Neuronal stem cell (in vitro differentiated cells): Measurements from ENCODE around the gene ABCC1.

ENCODE experiments used
- DNase-seq: peaks from one replicate; pipeline ENCODE4 v3.0.0-alpha.2; 2013; ENCODE audit warnings: low spot score
- H2AFZ ChIP-seq: one replicate; pipeline ENCODE4 v1.6.1; 2013; ENCODE audit warnings: mild to moderate bottlenecking, low read length, inconsistent platforms
- H2AK5ac ChIP-seq: 2 replicates; pipeline ENCODE4 v1.6.1; 2013; ENCODE audit warnings: low read depth, mild to moderate bottlenecking, inconsistent platforms, low read length, moderate library complexity, mixed read lengths
- H2BK120ac ChIP-seq: 2 replicates; pipeline ENCODE4 v1.6.1; 2013; ENCODE audit warnings: low read depth, mild to moderate bottlenecking, inconsistent platforms, low read length, moderate library complexity, mixed read lengths
- H2BK12ac ChIP-seq: one replicate; pipeline ENCODE4 v1.6.1; 2013; ENCODE audit warnings: low read length, inconsistent platforms
- H2BK15ac ChIP-seq: 2 replicates; pipeline ENCODE4 v1.6.1; 2013; ENCODE audit warnings: mild to moderate bottlenecking, low read length, inconsistent platforms, mixed read lengths
- H2BK5ac ChIP-seq: one replicate; pipeline ENCODE4 v1.6.1; 2013; ENCODE audit warnings: inconsistent platforms, mild to moderate bottlenecking, low read length, moderate library complexity
- H3K14ac ChIP-seq: one replicate; pipeline ENCODE4 v1.6.1; 2013; ENCODE audit warnings: low read length, inconsistent platforms
- H3K18ac ChIP-seq: 2 replicates; pipeline ENCODE4 v1.6.1; 2013; ENCODE audit warnings: low read length, inconsistent platforms
- H3K23ac ChIP-seq: 2 replicates; pipeline ENCODE4 v1.6.1; 2013; ENCODE audit warnings: low read depth, mild to moderate bottlenecking, mixed read lengths, low read length, inconsistent platforms; ENCODE audit not compliant: poor library complexity
- H3K27ac ChIP-seq: replicated peaks from 3 replicates; pipeline ENCODE4 v1.5.1; 2013; ENCODE audit warnings: low read length, inconsistent platforms
- H3K27me3 ChIP-seq, 3 experiments: 2 replicates each; pipeline ENCODE4 v1.6.1; 2013; ENCODE audit warnings: low read length in 3 of 3, mild to moderate bottlenecking in 2 of 3, inconsistent platforms in 1 of 3, low read depth in 1 of 3, mixed read lengths in 1 of 3, moderate library complexity in 1 of 3; ENCODE audit not compliant: control insufficient read depth in 3 of 3, insufficient read depth in 3 of 3
- H3K36me3 ChIP-seq, 2 donors: replicated peaks in 1 of 2; 2 replicates each; pipeline ENCODE4 v1.6.1; 2013; ENCODE audit warnings: low read length in 2 of 2; ENCODE audit not compliant: control insufficient read depth in 2 of 2, insufficient read depth in 2 of 2
- H3K4ac ChIP-seq: 2 replicates; pipeline ENCODE4 v1.6.1; 2013; ENCODE audit warnings: inconsistent platforms, mild to moderate bottlenecking, low read length, moderate library complexity
- H3K4me1 ChIP-seq, 2 donors: 1 replicate in 1 of 2; 2 replicates in 1 of 2; pipeline ENCODE4 v1.6.1; 2013; ENCODE audit warnings: low read length in 2 of 2, low read depth in 1 of 2; ENCODE audit not compliant: control insufficient read depth in 2 of 2, insufficient read depth in 1 of 2
- H3K4me2 ChIP-seq: one replicate; pipeline ENCODE4 v1.6.1; 2013; ENCODE audit warnings: mild to moderate bottlenecking, low read length, inconsistent platforms; ENCODE audit not compliant: insufficient read depth, poor library complexity, severe bottlenecking
- H3K4me3 ChIP-seq, 2 donors: 2 replicates each; pipeline ENCODE4 v1.5.1; 2013; ENCODE audit warnings: low read length in 2 of 2, mild to moderate bottlenecking in 2 of 2, inconsistent platforms in 1 of 2, moderate library complexity in 1 of 2
- H3K79me1 ChIP-seq: one replicate; pipeline ENCODE4 v1.6.1; 2013; ENCODE audit warnings: low read depth, mild to moderate bottlenecking, inconsistent platforms, low read length, moderate library complexity
- H3K9ac ChIP-seq: one replicate; pipeline ENCODE4 v1.6.1; 2013; ENCODE audit warnings: mild to moderate bottlenecking, low read depth, low read length, inconsistent platforms; ENCODE audit not compliant: poor library complexity
- H3K9me3 ChIP-seq, 2 donors: replicated peaks in 1 of 2; 2 replicates each; pipeline versions ENCODE3 to v1.6.1; 2013; ENCODE audit warnings: low read length in 2 of 2, mild to moderate bottlenecking in 2 of 2, inconsistent platforms in 1 of 2, low read depth in 1 of 2, mixed read lengths in 1 of 2, moderate library complexity in 1 of 2; ENCODE audit not compliant: control insufficient read depth in 2 of 2, insufficient read depth in 1 of 2
- H4K8ac ChIP-seq: one replicate; pipeline ENCODE4 v1.6.1; 2013; ENCODE audit warnings: low read depth, mild to moderate bottlenecking, inconsistent platforms, low read length, moderate library complexity
- H4K91ac ChIP-seq: one replicate; pipeline ENCODE4 v1.6.1; 2013; ENCODE audit warnings: low read length, low read depth, mild to moderate bottlenecking, inconsistent platforms; ENCODE audit not compliant: poor library complexity
- WGBS, 2 donors: extraction: QIAGEN DNeasy Blood & Tissue Kit; methylation state at CpG; one replicate each; pipeline ENCODE4 v1.1.7; 2013; ENCODE audit warnings: missing lambda C conversion rate in 2 of 2, mixed read lengths in 1 of 2; ENCODE audit not compliant: insufficient read length in 2 of 2, insufficient replicate concordance in 1 of 2; ENCODE audit errors: extremely low coverage in 2 of 2; 5-methylcytosine and 5-hydroxymethylcytosine counted together

ABCC1 gene

DNA sequence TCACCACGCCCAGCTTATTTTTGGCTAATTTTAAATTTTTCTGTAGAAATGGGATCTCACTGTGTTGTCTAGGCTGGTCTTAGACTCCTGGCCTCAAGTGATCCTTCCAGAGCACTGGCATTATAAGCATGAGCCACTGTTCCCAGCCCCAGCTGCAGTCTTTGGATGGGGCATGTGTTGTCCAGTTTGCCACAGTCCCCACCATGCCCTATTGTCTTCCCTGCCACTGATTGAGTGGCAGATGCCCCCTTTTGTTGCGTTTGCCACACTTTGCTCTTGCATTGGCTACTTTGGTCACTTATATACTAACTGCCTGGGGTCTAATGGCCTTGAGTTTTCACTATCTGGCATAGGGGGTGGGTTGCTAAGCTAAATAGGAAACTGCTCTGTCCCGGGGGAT lies 60.8 kb downstream of the ABCC1 start:
- no peaks in the 10 kb centered on the region for H3K27me3 ChIP-seq
- H3K79me1 ChIP-seq = peaks cover 3% of the 10 kb centered on the region
- no peak for DNase-seq
- peaks cover 3 to 20% of the 10 kb centered on the region in 2 donors for H3K36me3 ChIP-seq
- no peak overlapping the region for H3K4me2 ChIP-seq
- no peak overlapping the region for H2BK15ac ChIP-seq
- H3K4me1 ChIP-seq = no peaks in the 10 kb centered on the region
- no peak overlapping the region for H2BK12ac ChIP-seq
- no peak overlapping the region for H3K4ac ChIP-seq
- peaks cover 0 to 4% of the 10 kb centered on the region in 2 donors for H3K9me3 ChIP-seq
- H4K8ac ChIP-seq = no peak overlapping the region
- no peak overlapping the region for H4K91ac ChIP-seq
- H3K4me3 ChIP-seq = no peak overlapping the region
- no peak overlapping the region for H2BK120ac ChIP-seq
- H3K14ac ChIP-seq = no peak overlapping the region
- H3K23ac ChIP-seq = no peak overlapping the region
- H3K27ac ChIP-seq = no peak overlapping the region
- WGBS, 2 donors = no CpG with 5 or more reads among the region's 3 CpGs
- no peak overlapping the region for H2AFZ ChIP-seq
- H3K9ac ChIP-seq = no peak overlapping the region
- H3K18ac ChIP-seq = no peak overlapping the region
- no peak overlapping the region for H2AK5ac ChIP-seq
- H2BK5ac ChIP-seq = no peak overlapping the region

DNA sequence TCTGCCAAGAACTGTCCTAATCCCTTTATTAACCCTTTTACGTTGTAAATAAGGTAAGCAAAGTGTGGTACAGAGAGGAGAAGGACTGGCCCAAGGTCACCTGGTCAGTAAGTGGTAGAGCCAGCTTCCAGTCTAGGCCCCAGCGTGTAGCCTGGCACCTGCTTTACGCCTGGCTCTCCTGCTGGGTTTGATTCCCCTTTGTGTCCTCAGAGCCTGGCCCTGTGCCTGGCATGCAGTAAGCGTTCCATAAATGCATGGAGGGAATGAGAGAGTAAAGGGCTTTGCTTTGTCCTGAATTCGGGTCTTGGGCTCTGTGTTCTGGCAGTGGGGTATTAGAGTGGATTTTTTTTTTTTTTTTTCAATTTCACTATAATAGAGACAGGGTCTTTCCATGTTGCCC lies 62.7 kb downstream of the ABCC1 start:
- no peak overlapping the region for H4K91ac ChIP-seq
- no peaks in the 10 kb centered on the region for H3K27me3 ChIP-seq
- no peak overlapping the region for H3K14ac ChIP-seq
- no peaks in the 10 kb centered on the region for H3K4me1 ChIP-seq
- peaks cover 0 to 4% of the 10 kb centered on the region in 2 donors for H3K9me3 ChIP-seq
- H2BK12ac ChIP-seq = no peak overlapping the region
- no peak overlapping the region for H2AK5ac ChIP-seq
- peaks cover 3 to 30% of the 10 kb centered on the region in 2 donors for H3K36me3 ChIP-seq
- H2BK120ac ChIP-seq = no peak overlapping the region
- H3K23ac ChIP-seq = no peak overlapping the region
- H3K4me2 ChIP-seq = no peak overlapping the region
- peak overlapping the region; percentile 48 for H3K18ac ChIP-seq
- H2AFZ ChIP-seq = no peak overlapping the region
- no peak for DNase-seq
- no peak overlapping the region for H2BK15ac ChIP-seq
- no peak overlapping the region for H2BK5ac ChIP-seq
- H3K27ac ChIP-seq = no peak overlapping the region
- no peak overlapping the region for H3K9ac ChIP-seq
- WGBS, 2 donors = no CpG with 5 or more reads among the region's 5 CpGs
- H4K8ac ChIP-seq = no peak overlapping the region
- H3K4ac ChIP-seq = no peak overlapping the region
- peaks cover 2% of the 10 kb centered on the region for H3K79me1 ChIP-seq
- H3K4me3 ChIP-seq = no peak overlapping the region

DNA sequence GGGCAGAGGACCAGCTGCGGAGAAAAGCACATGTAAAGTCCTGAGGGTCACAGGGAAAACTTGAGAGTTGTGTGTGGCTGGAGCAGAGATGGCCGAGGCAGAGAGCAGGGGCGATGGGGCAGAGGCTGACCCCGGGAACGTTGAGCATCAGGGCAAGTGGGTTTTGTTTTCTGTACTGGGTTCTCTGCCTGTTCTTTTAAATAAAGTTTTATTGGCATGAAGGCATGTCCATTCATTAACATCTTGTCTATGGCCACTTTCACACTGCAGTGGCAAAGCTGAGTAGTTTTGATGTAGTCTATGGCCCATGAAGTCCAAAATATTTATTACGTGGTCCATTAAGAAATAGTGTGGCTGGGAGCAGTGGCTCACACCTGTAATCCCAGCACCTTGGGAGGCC lies 64.4 kb downstream of the ABCC1 start:
- H3K9me3 ChIP-seq = peaks cover 0 to 4% of the 10 kb centered on the region in 2 donors
- H2BK12ac ChIP-seq = no peak overlapping the region
- H3K36me3 ChIP-seq = peaks cover 3 to 35% of the 10 kb centered on the region in 2 donors
- no peak overlapping the region for H3K27ac ChIP-seq
- no peaks in the 10 kb centered on the region for H3K4me1 ChIP-seq
- DNase-seq = no peak
- WGBS, 2 donors = no CpG with 5 or more reads among the region's 6 CpGs
- no peak overlapping the region for H2BK15ac ChIP-seq
- H2AK5ac ChIP-seq = no peak overlapping the region
- H3K9ac ChIP-seq = no peak overlapping the region
- peaks cover 2% of the 10 kb centered on the region for H3K79me1 ChIP-seq
- no peak overlapping the region for H2AFZ ChIP-seq
- H3K23ac ChIP-seq = no peak overlapping the region
- H3K4me2 ChIP-seq = no peak overlapping the region
- H3K4ac ChIP-seq = no peak overlapping the region
- no peaks in the 10 kb centered on the region for H3K27me3 ChIP-seq
- H3K4me3 ChIP-seq = no peak overlapping the region
- no peak overlapping the region for H2BK120ac ChIP-seq
- no peak overlapping the region for H4K91ac ChIP-seq
- no peak overlapping the region for H3K18ac ChIP-seq
- no peak overlapping the region for H4K8ac ChIP-seq
- H3K14ac ChIP-seq = no peak overlapping the region
- no peak overlapping the region for H2BK5ac ChIP-seq

DNA sequence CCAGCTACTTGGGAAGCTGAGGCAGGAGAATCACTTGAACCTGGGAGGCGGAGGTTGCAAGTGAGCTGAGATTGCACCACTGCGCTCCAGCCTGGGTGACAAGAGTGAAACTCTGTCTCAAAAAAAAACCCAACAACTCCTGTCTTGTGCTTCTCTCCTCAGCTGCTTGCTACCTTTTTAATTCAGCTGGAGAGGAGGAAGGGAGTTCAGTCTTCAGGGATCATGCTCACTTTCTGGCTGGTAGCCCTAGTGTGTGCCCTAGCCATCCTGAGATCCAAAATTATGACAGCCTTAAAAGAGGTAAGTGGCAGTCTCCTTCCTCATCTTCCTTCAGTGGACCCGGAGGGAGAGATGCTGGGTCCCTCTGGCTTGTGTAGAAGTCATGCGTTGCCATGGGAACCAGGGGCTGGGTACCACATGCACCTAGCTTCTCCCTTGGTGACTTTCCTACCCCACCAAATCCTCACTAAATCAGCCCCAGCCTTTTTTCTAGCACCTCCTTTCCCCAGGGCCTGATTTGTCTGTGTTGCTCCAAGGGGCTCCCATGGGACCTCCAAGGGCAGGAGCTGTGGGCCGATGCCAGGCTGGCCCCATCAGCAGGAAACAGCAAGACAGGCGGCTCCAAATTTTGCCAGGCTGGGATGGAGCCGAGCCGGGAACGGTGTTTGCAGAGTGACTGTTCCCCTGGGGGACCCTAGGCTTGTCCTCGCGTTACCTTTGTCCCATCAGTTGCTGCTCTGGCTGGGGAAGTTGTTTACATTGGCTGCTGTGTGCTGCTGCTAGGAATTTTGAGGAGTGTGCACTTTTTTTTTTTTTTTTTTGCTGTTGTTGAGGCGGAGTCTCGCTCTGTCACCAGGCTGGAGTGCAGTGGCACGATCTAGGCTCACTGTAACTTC lies 65.2 kb downstream of the ABCC1 start:
- H2BK15ac ChIP-seq = no peak overlapping the region
- no peak overlapping the region for H2BK5ac ChIP-seq
- H2BK120ac ChIP-seq = no peak overlapping the region
- no peak overlapping the region for H2AK5ac ChIP-seq
- no peak overlapping the region for H4K91ac ChIP-seq
- no peak overlapping the region for H3K14ac ChIP-seq
- H2AFZ ChIP-seq = no peak overlapping the region
- H4K8ac ChIP-seq = no peak overlapping the region
- no peak overlapping the region for H3K4me3 ChIP-seq
- no peak overlapping the region for H3K23ac ChIP-seq
- H3K4me1 ChIP-seq = no peaks in the 10 kb centered on the region
- H2BK12ac ChIP-seq = no peak overlapping the region
- peaks cover 3 to 35% of the 10 kb centered on the region in 2 donors for H3K36me3 ChIP-seq
- WGBS, 2 donors = no CpG with 5 or more reads among the region's 14 CpGs
- H3K9ac ChIP-seq = no peak overlapping the region
- H3K18ac ChIP-seq = no peak overlapping the region
- no peaks in the 10 kb centered on the region for H3K27me3 ChIP-seq
- peaks cover 0 to 2% of the 10 kb centered on the region in 2 donors for H3K9me3 ChIP-seq
- H3K4me2 ChIP-seq = no peak overlapping the region
- H3K4ac ChIP-seq = no peak overlapping the region
- H3K79me1 ChIP-seq = peaks cover 2% of the 10 kb centered on the region
- DNase-seq = no peak
- H3K27ac ChIP-seq = no peak overlapping the region
